ENCODE data around the gene SRP68.

The SRP68 gene

DNA sequence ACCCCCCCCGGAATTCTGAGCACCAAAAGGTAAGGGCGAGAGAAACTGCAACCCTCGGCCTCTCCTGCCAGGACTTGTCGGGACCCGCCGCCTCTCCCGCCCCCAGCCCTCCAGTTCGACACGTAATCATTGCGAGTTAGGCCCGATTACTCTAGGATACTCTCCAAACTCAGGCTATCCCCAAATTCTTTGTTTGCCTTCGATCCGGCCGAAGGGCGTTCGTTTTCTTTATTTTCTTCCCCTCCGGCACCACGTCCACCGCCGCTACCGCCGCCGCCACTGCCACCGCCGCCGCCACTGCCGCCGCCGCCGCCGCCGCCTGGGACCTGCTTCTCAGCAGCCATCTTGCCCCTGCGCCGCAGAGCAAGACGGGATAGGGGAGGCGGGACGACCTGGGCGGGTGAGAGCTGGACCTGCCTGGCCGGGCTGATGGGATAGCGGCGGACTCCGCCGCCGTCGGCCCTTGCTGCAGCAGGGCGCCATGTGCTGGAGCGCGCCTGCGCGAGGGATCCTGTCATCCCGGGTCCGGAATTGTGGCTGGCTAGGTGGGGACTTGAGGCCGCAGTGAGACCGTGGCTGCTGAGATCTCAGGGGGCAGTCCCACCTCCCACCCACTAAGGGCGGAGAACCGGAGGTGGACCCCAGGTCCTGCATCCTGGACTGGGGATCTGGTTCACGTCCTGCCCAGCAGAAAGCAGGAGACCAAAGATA is at the start of gene SRP68:
Gene SRP68 (minus strand): TSS at position 370 of the 711 bp plus-strand sequence. CDS start 26 bp downstream, at position 344.
- Histone ChIP-seq H3K27me3 (ENCODE audit: control insufficient read depth in 1 of 2, insufficient read depth in 2 of 2, low read length in 2 of 2) (peaks cover 36 to 37% of the 10 kb centered on the region in 2 donors), H3K4me3 (ENCODE audit: low read depth in 1 of 2, low read length in 2 of 2) (peak within 1 kb of the TSS; percentile 97 to 99), H3K27ac (ENCODE audit: low read depth, low read length) (no peak within 1 kb of the TSS), H3K36me3 (ENCODE audit: control insufficient read depth in 1 of 2, insufficient read depth in 2 of 2, low read length in 2 of 2) (peaks cover 11 to 17% of the 10 kb centered on the region in 2 donors), H3K9me3 (ENCODE audit: control insufficient read depth in 1 of 2, low read length in 2 of 2) (no peaks in the 10 kb centered on the region), H3K9ac (ENCODE audit: low read depth in 1 of 2, low read length in 2 of 2) (peak within 1 kb of the TSS; percentile 88 to 95), H3K4me1 (ENCODE audit: control insufficient read depth in 1 of 2, insufficient read depth in 2 of 2, low read length in 2 of 2) (peaks cover 21 to 43% of the 10 kb centered on the region in 2 donors)

DNA sequence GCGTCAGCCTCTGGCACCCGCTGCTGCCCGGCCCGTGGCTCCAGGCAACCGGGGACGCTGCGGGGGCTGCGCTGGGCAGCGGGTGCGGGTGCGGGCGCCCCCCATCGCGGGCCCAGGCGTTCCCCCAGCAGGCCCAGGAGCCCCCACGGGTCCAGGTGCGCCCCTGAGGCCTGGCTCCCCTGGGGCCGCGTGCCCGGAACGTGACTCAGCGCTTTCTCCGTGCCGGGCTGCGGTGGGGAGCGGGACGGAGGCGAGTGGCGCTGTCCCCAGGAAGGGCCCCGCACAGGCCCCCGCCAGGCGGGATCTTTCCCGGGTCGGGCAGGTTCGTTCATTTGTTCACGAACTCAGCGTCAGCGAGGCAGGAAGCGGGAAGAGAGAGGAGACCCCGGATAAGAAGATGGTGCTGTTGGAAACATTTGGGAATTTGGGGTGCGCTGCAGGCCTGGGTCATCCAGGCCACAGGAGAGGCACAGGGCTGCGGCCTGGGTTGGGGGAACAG is 49.7 kb upstream of the SRP68 start:
- H3K36me3 ChIP-seq (ENCODE audit: control insufficient read depth in 1 of 2, insufficient read depth in 2 of 2, low read length in 2 of 2), result no peaks in the 10 kb centered on the region
- H3K27ac ChIP-seq (ENCODE audit: low read depth, low read length), result no peak overlapping the region
- no peaks in the 10 kb centered on the region for H3K4me1 ChIP-seq (ENCODE audit: control insufficient read depth in 1 of 2, insufficient read depth in 2 of 2, low read length in 2 of 2)
- no peaks in the 10 kb centered on the region for H3K9me3 ChIP-seq (ENCODE audit: control insufficient read depth in 1 of 2, low read length in 2 of 2)
- H3K27me3 ChIP-seq (ENCODE audit: control insufficient read depth in 1 of 2, insufficient read depth in 2 of 2, low read length in 2 of 2), result no peaks in the 10 kb centered on the region
- H3K9ac ChIP-seq (ENCODE audit: low read depth in 1 of 2, low read length in 2 of 2), result no peak overlapping the region
- peak overlapping the region; percentile 34 to 48 for H3K4me3 ChIP-seq (ENCODE audit: low read depth in 1 of 2, low read length in 2 of 2)

DNA sequence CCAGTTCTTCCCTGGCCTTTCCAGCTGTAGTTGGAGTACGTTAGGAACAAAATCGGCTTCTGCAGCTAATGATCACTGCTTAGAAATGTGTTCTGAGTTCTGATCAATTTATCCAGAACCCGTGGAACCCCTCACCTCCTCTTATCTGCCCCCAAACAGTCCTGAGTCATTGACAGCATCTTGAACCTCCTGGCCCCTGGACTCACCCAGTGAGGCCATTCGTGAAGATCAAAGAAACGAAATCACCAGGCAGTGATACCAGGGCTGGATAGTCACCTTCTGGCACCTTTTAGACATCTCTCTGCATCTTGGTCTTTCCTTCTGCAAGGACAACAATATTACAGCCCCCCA is 48.3 kb upstream of the SRP68 start:
- no peak overlapping the region for H3K27ac ChIP-seq (ENCODE audit: low read depth, low read length)
- no peaks in the 10 kb centered on the region for H3K9me3 ChIP-seq (ENCODE audit: control insufficient read depth in 1 of 2, low read length in 2 of 2)
- H3K4me3 ChIP-seq (ENCODE audit: low read depth in 1 of 2, low read length in 2 of 2), result no peak overlapping the region
- no peaks in the 10 kb centered on the region for H3K36me3 ChIP-seq (ENCODE audit: control insufficient read depth in 1 of 2, insufficient read depth in 2 of 2, low read length in 2 of 2)
- H3K27me3 ChIP-seq (ENCODE audit: control insufficient read depth in 1 of 2, insufficient read depth in 2 of 2, low read length in 2 of 2), result no peaks in the 10 kb centered on the region
- H3K9ac ChIP-seq (ENCODE audit: low read depth in 1 of 2, low read length in 2 of 2), result no peak overlapping the region
- H3K4me1 ChIP-seq (ENCODE audit: control insufficient read depth in 1 of 2, insufficient read depth in 2 of 2, low read length in 2 of 2), result no peaks in the 10 kb centered on the region

DNA sequence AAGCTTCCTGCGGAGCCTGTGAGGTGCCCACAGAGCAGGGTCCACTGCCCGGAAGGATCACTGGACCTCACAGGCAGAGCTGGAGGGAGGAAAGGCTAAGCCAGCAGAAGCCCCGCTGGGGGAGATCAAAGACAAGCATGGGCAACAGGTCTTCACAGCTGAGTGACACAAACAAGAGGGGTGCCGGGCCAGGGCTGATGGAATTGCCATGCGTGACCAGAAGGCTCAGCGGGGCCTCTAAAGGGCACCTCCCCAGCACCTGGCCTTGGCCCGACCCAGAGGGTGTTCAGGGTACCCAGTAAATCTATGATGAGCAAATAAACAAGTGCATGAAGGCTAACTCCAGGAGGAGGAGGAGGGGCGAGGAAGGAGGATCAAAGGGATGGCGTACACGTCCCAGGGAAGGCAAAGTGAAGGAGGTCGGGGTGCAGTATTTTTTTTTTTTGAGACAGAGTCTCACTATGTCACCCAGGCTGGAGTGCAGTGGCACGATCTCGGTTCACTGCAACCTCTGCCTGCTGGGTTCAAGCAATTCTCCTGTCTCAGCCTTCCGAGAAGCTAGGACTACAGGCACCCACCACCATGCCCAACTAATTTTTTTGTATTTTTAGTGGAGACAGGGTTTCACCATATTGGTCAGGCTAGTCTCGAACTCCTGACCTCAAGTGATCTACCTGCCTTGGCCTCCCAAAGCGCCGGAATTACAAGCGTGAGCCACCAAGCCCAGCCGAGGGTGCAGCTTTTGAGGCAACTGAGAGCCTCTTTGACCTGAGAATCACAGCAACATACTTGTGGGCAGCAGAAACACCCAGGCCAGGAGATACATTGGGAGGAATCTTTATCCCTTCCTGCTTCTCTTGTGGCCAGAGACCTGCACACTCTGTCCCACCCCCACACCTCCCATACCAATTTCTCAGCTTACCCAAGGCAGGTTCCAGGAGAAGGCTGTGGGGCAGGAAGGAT is 47.4 kb upstream of the SRP68 start:
- Histone ChIP-seq H3K27me3 (ENCODE audit: control insufficient read depth in 1 of 2, insufficient read depth in 2 of 2, low read length in 2 of 2) (no peaks in the 10 kb centered on the region), H3K9ac (ENCODE audit: low read depth in 1 of 2, low read length in 2 of 2) (no peak overlapping the region), H3K4me1 (ENCODE audit: control insufficient read depth in 1 of 2, insufficient read depth in 2 of 2, low read length in 2 of 2) (no peaks in the 10 kb centered on the region), H3K4me3 (ENCODE audit: low read depth in 1 of 2, low read length in 2 of 2) (no peak overlapping the region), H3K36me3 (ENCODE audit: control insufficient read depth in 1 of 2, insufficient read depth in 2 of 2, low read length in 2 of 2) (no peaks in the 10 kb centered on the region), H3K27ac (ENCODE audit: low read depth, low read length) (no peak overlapping the region), H3K9me3 (ENCODE audit: control insufficient read depth in 1 of 2, low read length in 2 of 2) (no peaks in the 10 kb centered on the region)

DNA sequence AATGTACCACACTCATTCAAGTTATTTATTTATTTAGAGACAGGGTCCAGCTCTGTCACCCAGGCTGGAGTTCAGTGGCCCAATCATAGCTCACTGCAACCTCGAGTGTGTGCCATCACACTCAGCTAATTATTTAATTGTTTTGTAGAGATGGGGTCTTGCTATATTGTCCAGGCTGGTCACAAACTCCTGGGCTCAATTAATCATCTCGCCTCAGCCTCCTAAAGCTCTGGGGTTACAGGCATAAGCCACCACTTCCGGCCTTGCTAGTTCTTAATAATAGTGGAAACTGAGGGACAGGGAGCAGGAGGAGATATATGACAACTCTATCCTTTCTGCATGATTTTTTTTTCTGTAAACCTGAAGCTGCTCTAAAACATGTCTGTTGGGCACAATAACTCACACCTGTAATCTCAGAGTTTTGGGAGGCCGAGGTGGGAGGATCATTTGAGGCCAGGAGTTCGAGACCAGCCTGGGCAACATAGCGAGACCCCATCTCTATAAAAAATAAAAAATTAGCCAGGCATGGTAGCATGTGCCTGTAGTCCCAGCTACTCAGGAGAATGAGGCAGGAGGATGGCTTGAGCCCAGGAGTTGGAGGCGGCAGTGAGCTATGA is 42.9 kb upstream of the SRP68 start:
- H3K27me3 ChIP-seq (ENCODE audit: control insufficient read depth in 1 of 2, insufficient read depth in 2 of 2, low read length in 2 of 2), result no peaks in the 10 kb centered on the region
- no peaks in the 10 kb centered on the region for H3K9me3 ChIP-seq (ENCODE audit: control insufficient read depth in 1 of 2, low read length in 2 of 2)
- H3K4me3 ChIP-seq (ENCODE audit: low read depth in 1 of 2, low read length in 2 of 2), result no peak overlapping the region
- H3K9ac ChIP-seq (ENCODE audit: low read depth in 1 of 2, low read length in 2 of 2), result no peak overlapping the region
- H3K4me1 ChIP-seq (ENCODE audit: control insufficient read depth in 1 of 2, insufficient read depth in 2 of 2, low read length in 2 of 2), result no peaks in the 10 kb centered on the region
- no peaks in the 10 kb centered on the region for H3K36me3 ChIP-seq (ENCODE audit: control insufficient read depth in 1 of 2, insufficient read depth in 2 of 2, low read length in 2 of 2)
- H3K27ac ChIP-seq (ENCODE audit: low read depth, low read length), result no peak overlapping the region

DNA sequence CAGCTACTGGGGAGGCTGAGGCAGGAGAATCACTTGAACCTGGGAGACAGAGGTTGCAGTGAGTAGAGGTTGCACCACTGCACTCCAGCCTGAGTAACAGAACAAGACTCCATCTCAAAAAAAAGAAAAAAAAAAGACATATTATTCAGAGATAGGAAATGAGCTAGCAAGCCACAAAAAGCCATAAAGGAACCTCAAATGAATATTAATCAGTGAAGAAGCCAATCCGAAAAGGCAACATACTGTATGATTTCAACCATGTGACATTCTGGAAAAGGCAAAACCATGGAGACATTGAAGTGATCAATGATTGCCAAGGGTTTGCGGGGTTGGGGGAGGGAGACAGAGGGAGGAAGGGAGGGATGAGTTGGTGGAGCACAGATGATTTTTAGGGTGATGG is 39.6 kb upstream of the SRP68 start:
- Histone ChIP-seq H3K36me3 (ENCODE audit: control insufficient read depth in 1 of 2, insufficient read depth in 2 of 2, low read length in 2 of 2) (no peaks in the 10 kb centered on the region), H3K27ac (ENCODE audit: low read depth, low read length) (no peak overlapping the region), H3K27me3 (ENCODE audit: control insufficient read depth in 1 of 2, insufficient read depth in 2 of 2, low read length in 2 of 2) (no peaks in the 10 kb centered on the region), H3K9ac (ENCODE audit: low read depth in 1 of 2, low read length in 2 of 2) (no peak overlapping the region), H3K9me3 (ENCODE audit: control insufficient read depth in 1 of 2, low read length in 2 of 2) (no peaks in the 10 kb centered on the region), H3K4me1 (ENCODE audit: control insufficient read depth in 1 of 2, insufficient read depth in 2 of 2, low read length in 2 of 2) (no peaks in the 10 kb centered on the region), H3K4me3 (ENCODE audit: low read depth in 1 of 2, low read length in 2 of 2) (no peak overlapping the region)

DNA sequence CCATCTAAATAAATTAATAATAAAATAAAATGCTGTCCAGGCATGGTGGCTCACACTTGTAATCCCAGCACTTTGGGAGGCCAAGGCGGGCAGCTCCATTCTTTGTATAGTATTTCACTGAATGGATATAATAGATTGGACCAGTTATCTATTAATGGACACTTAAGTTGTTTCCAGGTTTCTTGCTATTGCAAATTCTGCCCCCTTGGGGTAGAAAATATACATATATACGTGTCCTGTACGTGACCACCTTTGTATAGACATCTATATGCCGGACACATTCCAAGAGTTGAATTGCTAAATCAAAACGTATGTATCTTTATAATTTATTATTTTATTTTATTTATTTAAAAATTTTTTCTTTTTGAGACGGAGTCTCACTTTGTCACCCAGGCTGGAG is 35.2 kb upstream of the SRP68 start:
- Histone ChIP-seq H3K27me3 (ENCODE audit: control insufficient read depth in 1 of 2, insufficient read depth in 2 of 2, low read length in 2 of 2) (no peaks in the 10 kb centered on the region), H3K9me3 (ENCODE audit: control insufficient read depth in 1 of 2, low read length in 2 of 2) (no peaks in the 10 kb centered on the region), H3K9ac (ENCODE audit: low read depth in 1 of 2, low read length in 2 of 2) (no peak overlapping the region), H3K4me1 (ENCODE audit: control insufficient read depth in 1 of 2, insufficient read depth in 2 of 2, low read length in 2 of 2) (peaks cover 11 to 15% of the 10 kb centered on the region in 2 donors), H3K27ac (ENCODE audit: low read depth, low read length) (no peak overlapping the region), H3K36me3 (ENCODE audit: control insufficient read depth in 1 of 2, insufficient read depth in 2 of 2, low read length in 2 of 2) (no peaks in the 10 kb centered on the region), H3K4me3 (ENCODE audit: low read depth in 1 of 2, low read length in 2 of 2) (no peak overlapping the region)

DNA sequence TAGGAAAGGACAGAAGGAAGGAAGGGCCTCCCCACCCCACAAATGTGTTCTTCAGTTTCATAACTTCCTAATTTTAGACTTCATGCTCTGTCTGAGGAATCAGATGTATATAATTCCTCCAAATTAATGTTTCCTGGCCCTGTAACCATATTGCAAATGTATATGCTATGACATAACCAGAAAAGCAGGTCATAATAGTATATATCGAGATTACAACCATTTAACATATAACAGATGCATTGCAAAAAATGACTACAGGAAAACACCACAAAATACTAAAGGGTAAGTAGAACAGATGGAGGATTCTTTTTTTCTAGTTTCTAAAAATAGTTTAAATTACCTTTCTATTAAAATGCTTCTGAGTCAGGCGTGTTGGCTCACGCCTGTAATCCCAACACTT is 34.4 kb upstream of the SRP68 start:
- Histone ChIP-seq H3K4me3 (ENCODE audit: low read depth in 1 of 2, low read length in 2 of 2) (no peak overlapping the region), H3K9ac (ENCODE audit: low read depth in 1 of 2, low read length in 2 of 2) (no peak overlapping the region), H3K9me3 (ENCODE audit: control insufficient read depth in 1 of 2, low read length in 2 of 2) (no peaks in the 10 kb centered on the region), H3K27ac (ENCODE audit: low read depth, low read length) (no peak overlapping the region), H3K27me3 (ENCODE audit: control insufficient read depth in 1 of 2, insufficient read depth in 2 of 2, low read length in 2 of 2) (no peaks in the 10 kb centered on the region), H3K36me3 (ENCODE audit: control insufficient read depth in 1 of 2, insufficient read depth in 2 of 2, low read length in 2 of 2) (peaks cover 4 to 5% of the 10 kb centered on the region in 2 donors), H3K4me1 (ENCODE audit: control insufficient read depth in 1 of 2, insufficient read depth in 2 of 2, low read length in 2 of 2) (peaks cover 15 to 16% of the 10 kb centered on the region in 2 donors)

DNA sequence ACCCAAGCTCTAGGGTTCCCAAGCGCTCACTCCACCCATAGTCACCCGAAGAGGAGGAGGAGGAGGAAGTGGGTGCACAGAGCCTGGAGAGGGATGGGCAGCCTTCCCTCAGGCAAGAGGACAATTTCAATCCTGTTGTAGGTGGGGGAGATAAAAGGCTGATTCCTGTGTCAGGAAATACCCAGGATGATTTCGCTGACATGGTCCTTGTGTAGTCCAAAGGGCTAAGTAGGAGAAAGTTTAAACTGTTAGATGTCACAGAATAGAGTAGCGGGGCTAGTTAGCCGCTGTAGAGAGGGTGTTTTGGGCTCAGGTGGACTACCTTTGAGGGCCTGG is 32.5 kb upstream of the SRP68 start:
- H3K4me1 ChIP-seq (ENCODE audit: control insufficient read depth in 1 of 2, insufficient read depth in 2 of 2, low read length in 2 of 2), result peaks cover 15 to 16% of the 10 kb centered on the region in 2 donors
- H3K27me3 ChIP-seq (ENCODE audit: control insufficient read depth in 1 of 2, insufficient read depth in 2 of 2, low read length in 2 of 2), result no peaks in the 10 kb centered on the region
- H3K9ac ChIP-seq (ENCODE audit: low read depth in 1 of 2, low read length in 2 of 2), result no peak overlapping the region
- H3K36me3 ChIP-seq (ENCODE audit: control insufficient read depth in 1 of 2, insufficient read depth in 2 of 2, low read length in 2 of 2), result peaks cover 11 to 17% of the 10 kb centered on the region in 2 donors
- H3K27ac ChIP-seq (ENCODE audit: low read depth, low read length), result no peak overlapping the region
- H3K4me3 ChIP-seq (ENCODE audit: low read depth in 1 of 2, low read length in 2 of 2), result no peak overlapping the region
- no peaks in the 10 kb centered on the region for H3K9me3 ChIP-seq (ENCODE audit: control insufficient read depth in 1 of 2, low read length in 2 of 2)
